Panc1 (cell line): ENCODE results near the gene FAM229A.

Experiments
- CTCF ChIP-seq: fragments of 450-650 bp; IDR thresholded peaks from 2 replicates; pipeline ENCODE4 v1.5.1; 2017; ENCODE audit warnings: mild to moderate bottlenecking
- POLR2AphosphoS5 ChIP-seq: IDR thresholded peaks from 2 replicates; pipeline ENCODE4 v1.6.1; 2012; ENCODE audit warnings: mild to moderate bottlenecking, low read depth, low read length, moderate library complexity
- REST ChIP-seq, 2 experiments: IDR thresholded peaks; 2 replicates each; pipeline ENCODE4 v1.6.1; 2011 to 2012; ENCODE audit warnings: low read depth in 2 of 2, control low read depth in 1 of 2, low read length in 1 of 2, mild to moderate bottlenecking in 1 of 2, moderate library complexity in 1 of 2; ENCODE audit not compliant: insufficient read depth in 1 of 2

GRCh38 chr1:32405672-32406467 lies 43.6 kb upstream of the FAM229A start:
- TF ChIP-seq CTCF, result no peak
- TF ChIP-seq REST (IDR thresholded peaks at IDR 0.05; ENCODE audit: insufficient read depth in 1 of 2, low read depth in 2 of 2, low read length in 1 of 2), result no peak
- TF ChIP-seq POLR2AphosphoS5, result no peak
